Lower leg skin (tissue), 3 donors: Measurements from ENCODE around the gene COL15A1.

Experiments
- POLR2A ChIP-seq, 2 donors: fragments of 450-650 bp; IDR thresholded peaks; one replicate each; pipeline ENCODE4 v1.6.1; 2016 to 2017; ENCODE audit warnings: antibody characterized with exemption in 2 of 2, mild to moderate bottlenecking in 1 of 2, moderate library complexity in 1 of 2
- TF ChIP-seq, protein P1 (sequence below), 3 donors: fragments of 450-650 bp; IDR thresholded peaks; one replicate each; pipeline ENCODE4 v1.5.1; 2016; ENCODE audit warnings: antibody characterized with exemption in 3 of 3, mild to moderate bottlenecking in 3 of 3, moderate library complexity in 2 of 3

DNA sequence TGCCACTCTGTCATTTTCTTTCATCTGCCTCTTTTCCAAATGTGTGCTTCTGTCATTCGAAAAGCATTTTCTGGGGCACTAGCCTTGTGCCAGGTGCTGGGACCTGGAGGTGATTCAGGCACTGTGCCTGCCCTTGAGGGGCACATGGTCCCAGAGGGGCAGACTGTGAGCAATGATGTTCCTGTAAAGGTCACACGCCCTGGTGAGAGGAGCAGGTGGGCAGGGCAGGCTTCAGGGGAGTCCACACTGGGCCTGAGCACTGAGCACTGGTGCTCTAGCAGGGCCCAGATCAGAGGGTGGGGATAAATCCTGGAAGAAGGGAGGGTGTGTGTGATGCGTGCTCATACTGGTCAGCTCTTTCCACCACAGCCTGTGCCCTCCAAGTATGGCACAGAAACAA lies 77.8 kb downstream of the COL15A1 start:
- no peak for TF ChIP-seq POLR2A (IDR thresholded peaks at IDR 0.05)
- TF ChIP-seq, protein P1, sequence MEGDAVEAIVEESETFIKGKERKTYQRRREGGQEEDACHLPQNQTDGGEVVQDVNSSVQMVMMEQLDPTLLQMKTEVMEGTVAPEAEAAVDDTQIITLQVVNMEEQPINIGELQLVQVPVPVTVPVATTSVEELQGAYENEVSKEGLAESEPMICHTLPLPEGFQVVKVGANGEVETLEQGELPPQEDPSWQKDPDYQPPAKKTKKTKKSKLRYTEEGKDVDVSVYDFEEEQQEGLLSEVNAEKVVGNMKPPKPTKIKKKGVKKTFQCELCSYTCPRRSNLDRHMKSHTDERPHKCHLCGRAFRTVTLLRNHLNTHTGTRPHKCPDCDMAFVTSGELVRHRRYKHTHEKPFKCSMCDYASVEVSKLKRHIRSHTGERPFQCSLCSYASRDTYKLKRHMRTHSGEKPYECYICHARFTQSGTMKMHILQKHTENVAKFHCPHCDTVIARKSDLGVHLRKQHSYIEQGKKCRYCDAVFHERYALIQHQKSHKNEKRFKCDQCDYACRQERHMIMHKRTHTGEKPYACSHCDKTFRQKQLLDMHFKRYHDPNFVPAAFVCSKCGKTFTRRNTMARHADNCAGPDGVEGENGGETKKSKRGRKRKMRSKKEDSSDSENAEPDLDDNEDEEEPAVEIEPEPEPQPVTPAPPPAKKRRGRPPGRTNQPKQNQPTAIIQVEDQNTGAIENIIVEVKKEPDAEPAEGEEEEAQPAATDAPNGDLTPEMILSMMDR (IDR thresholded peaks at IDR 0.05): no peak
